B cell (primary cell): ENCODE measurements around the gene PRMT5.

ENCODE experiments used
- CTCF ChIP-seq: fragments of 200-600 bp; IDR thresholded peaks from one replicate; pipeline ENCODE4 v1.8.0; 2022; ENCODE audit warnings: antibody characterized with exemption, mild to moderate bottlenecking
- EZH2 ChIP-seq: IDR thresholded peaks from 2 replicates; pipeline ENCODE4 v1.6.1; 2012; ENCODE audit warnings: borderline replicate concordance, low read depth, mild to moderate bottlenecking, moderate library complexity, low read length; ENCODE audit not compliant: insufficient read depth, poor library complexity, severe bottlenecking

GRCh38 chr14:22907429-22907828 lies 21.7 kb downstream of the PRMT5 start:
- TF ChIP-seq CTCF (no peak), EZH2 (no peak)
